Erythroblast (primary cell): ENCODE results near the gene GRIK1.

ENCODE experiments used
- DNase-seq, 2 experiments: peaks; one replicate each; lab custom pipeline; 2025; lab: John Stamatoyannopoulos, UW
- GATA1 ChIP-seq: IDR thresholded peaks from 2 replicates; pipeline ENCODE4 v1.6.1; 2011; ENCODE audit warnings: low read depth, mild to moderate bottlenecking, control low read depth, low read length, moderate library complexity
- POLR2A ChIP-seq: IDR thresholded peaks from 2 replicates; pipeline ENCODE4 v1.6.1; 2011; ENCODE audit warnings: mild to moderate bottlenecking, low read length

The GRIK1 gene

GRCh38 chr21:29645666-29646553, 293.9 kb downstream of the GRIK1 start:
- DNase-seq, result no peak
- TF ChIP-seq GATA1 (no peak), POLR2A (no peak)

GRCh38 chr21:29643289-29643688, 296.5 kb downstream of the GRIK1 start:
- TF ChIP-seq POLR2A (no peak), GATA1 (no peak)
- DNase-seq, result no peak

GRCh38 chr21:29642551-29643245, 297.1 kb downstream of the GRIK1 start:
- TF ChIP-seq GATA1 (no peak), POLR2A (no peak)
- DNase-seq, result peak in 1 of 2 experiments; percentile 31

GRCh38 chr21:29641635-29642550, 297.9 kb downstream of the GRIK1 start:
- peak; percentile 88 to 97 for DNase-seq
- no peak for TF ChIP-seq POLR2A

- TF ChIP-seq GATA1, result no peak
- TF ChIP-seq POLR2A, result no peak
- peak; percentile 38 to 55 for DNase-seq
Measured at GRCh38 chr21:29641001-29641634, 298.7 kb downstream of the GRIK1 start.

- TF ChIP-seq GATA1, result no peak
- TF ChIP-seq POLR2A, result no peak
- peak in 1 of 2 experiments; percentile 9 for DNase-seq
Measured at GRCh38 chr21:29640080-29640508, 299.7 kb downstream of the GRIK1 start.

GRCh38 chr21:29639366-29640079, 300.3 kb downstream of the GRIK1 start:
- TF ChIP-seq POLR2A, result no peak
- no peak for TF ChIP-seq GATA1
- DNase-seq, result peak; percentile 32 to 48

- TF ChIP-seq GATA1 (no peak), POLR2A (no peak)
- no peak for DNase-seq
Measured at GRCh38 chr21:29638761-29639327, 301.0 kb downstream of the GRIK1 start.

GRCh38 chr21:29638138-29638537, 301.7 kb downstream of the GRIK1 start:
- DNase-seq, result no peak
- TF ChIP-seq POLR2A (no peak), GATA1 (no peak)

GRCh38 chr21:29637553-29637952, 302.2 kb downstream of the GRIK1 start:
- DNase-seq, result no peak
- TF ChIP-seq POLR2A (no peak), GATA1 (no peak)

- TF ChIP-seq POLR2A (no peak), GATA1 (no peak)
- no peak for DNase-seq
Measured at GRCh38 chr21:29637134-29637533, 302.7 kb downstream of the GRIK1 start.

GRCh38 chr21:29634418-29634817, 305.4 kb downstream of the GRIK1 start:
- no peak for DNase-seq

More at GRCh38 chr21:29634418-29634817, 305.4 kb downstream of the GRIK1 start:
- TF ChIP-seq GATA1 (no peak), POLR2A (no peak)
